Measurements from ENCODE around the gene OBSCN. TPM values are rescaled to one million over a fixed set of nuclear protein-coding genes. Genes with fewer than 3 reads are reported as not detected.

OBSCN gene
- total RNA-seq, 1 donor from 2014 or later: 39.4 TPM

DNA sequence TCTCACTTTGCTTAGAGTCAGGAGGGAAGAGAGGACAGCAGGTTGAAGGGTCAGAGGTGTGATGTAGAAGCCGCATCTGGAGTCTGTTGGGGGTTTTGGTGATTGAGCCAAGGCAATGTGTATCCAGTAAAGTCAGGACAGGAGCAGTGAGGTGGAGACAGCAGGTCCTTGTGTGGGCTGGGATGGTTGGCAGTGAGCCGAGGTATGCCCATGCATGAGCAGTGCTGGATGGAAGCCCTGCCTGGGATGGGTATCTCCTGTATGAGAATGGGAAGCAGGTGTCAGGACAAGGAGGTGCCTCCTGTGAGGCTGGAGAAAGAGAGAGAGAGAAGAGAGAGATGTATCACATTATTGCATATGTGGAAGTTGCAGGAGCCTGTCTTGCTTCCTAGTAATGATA is 90.0 kb downstream of the OBSCN start:
- peaks cover 12% of the 10 kb centered on the region for H3K9me3 ChIP-seq
- no peak overlapping the region for H3K27ac ChIP-seq
- no peak overlapping the region for H3K4me3 ChIP-seq
- DNase-seq (no peak), ATAC-seq (no peak)
- no peaks in the 10 kb centered on the region for H3K4me1 ChIP-seq
- intact Hi-C loops (cut with DNase I): no loop called here
- no peaks in the 10 kb centered on the region for H3K36me3 ChIP-seq
- no peaks in the 10 kb centered on the region for H3K27me3 ChIP-seq
- TF ChIP-seq, protein P1, sequence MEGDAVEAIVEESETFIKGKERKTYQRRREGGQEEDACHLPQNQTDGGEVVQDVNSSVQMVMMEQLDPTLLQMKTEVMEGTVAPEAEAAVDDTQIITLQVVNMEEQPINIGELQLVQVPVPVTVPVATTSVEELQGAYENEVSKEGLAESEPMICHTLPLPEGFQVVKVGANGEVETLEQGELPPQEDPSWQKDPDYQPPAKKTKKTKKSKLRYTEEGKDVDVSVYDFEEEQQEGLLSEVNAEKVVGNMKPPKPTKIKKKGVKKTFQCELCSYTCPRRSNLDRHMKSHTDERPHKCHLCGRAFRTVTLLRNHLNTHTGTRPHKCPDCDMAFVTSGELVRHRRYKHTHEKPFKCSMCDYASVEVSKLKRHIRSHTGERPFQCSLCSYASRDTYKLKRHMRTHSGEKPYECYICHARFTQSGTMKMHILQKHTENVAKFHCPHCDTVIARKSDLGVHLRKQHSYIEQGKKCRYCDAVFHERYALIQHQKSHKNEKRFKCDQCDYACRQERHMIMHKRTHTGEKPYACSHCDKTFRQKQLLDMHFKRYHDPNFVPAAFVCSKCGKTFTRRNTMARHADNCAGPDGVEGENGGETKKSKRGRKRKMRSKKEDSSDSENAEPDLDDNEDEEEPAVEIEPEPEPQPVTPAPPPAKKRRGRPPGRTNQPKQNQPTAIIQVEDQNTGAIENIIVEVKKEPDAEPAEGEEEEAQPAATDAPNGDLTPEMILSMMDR (IDR thresholded peaks at IDR 0.05): no peak

- Histone ChIP-seq H3K4me3 (no peak overlapping the region), H3K36me3 (no peaks in the 10 kb centered on the region), H3K27me3 (no peaks in the 10 kb centered on the region), H3K4me1 (no peaks in the 10 kb centered on the region), H3K27ac (no peak overlapping the region), H3K9me3 (peaks cover 12% of the 10 kb centered on the region)
- intact Hi-C loops (cut with DNase I): no loop called here
- DNase-seq: peak; percentile 40
- TF ChIP-seq, protein P1 (IDR thresholded peaks at IDR 0.05): no peak
- ATAC-seq: no peak
These were observed 90.6 kb downstream of the OBSCN start for GRCh38 chr1:228298471-228298870.

- no peaks in the 10 kb centered on the region for H3K27me3 ChIP-seq
- no peak overlapping the region for H3K4me3 ChIP-seq
- TF ChIP-seq, protein P1 (IDR thresholded peaks at IDR 0.05): no peak
- intact Hi-C loops (cut with DNase I): no loop called here
- H3K4me1 ChIP-seq: no peaks in the 10 kb centered on the region
- ATAC-seq (no peak), DNase-seq (peak; percentile 32)
- no peaks in the 10 kb centered on the region for H3K36me3 ChIP-seq
- peaks cover 12% of the 10 kb centered on the region for H3K9me3 ChIP-seq
- H3K27ac ChIP-seq: no peak overlapping the region
These were observed 91.4 kb downstream of the OBSCN start for GRCh38 chr1:228299211-228299610.

- no peaks in the 10 kb centered on the region for H3K4me1 ChIP-seq
- no peaks in the 10 kb centered on the region for H3K27me3 ChIP-seq
- no peak overlapping the region for H3K27ac ChIP-seq
- H3K9me3 ChIP-seq: peaks cover 12% of the 10 kb centered on the region
- no peak for ATAC-seq
- H3K4me3 ChIP-seq: no peak overlapping the region
- TF ChIP-seq, protein P1 (IDR thresholded peaks at IDR 0.05): no peak
- peak; percentile 42 for DNase-seq
- no peaks in the 10 kb centered on the region for H3K36me3 ChIP-seq
- intact Hi-C loops (cut with DNase I): no loop called here
These were observed 92.1 kb downstream of the OBSCN start for GRCh38 chr1:228299901-228300300.

- Histone ChIP-seq H3K36me3 (no peaks in the 10 kb centered on the region), H3K9me3 (peaks cover 12% of the 10 kb centered on the region), H3K27me3 (no peaks in the 10 kb centered on the region), H3K4me1 (no peaks in the 10 kb centered on the region), H3K27ac (no peak overlapping the region), H3K4me3 (no peak overlapping the region)
- intact Hi-C loops (cut with DNase I): no loop called here
- DNase-seq (no peak), ATAC-seq (no peak)
- TF ChIP-seq, protein P1 (IDR thresholded peaks at IDR 0.05): no peak
These were observed 94.2 kb downstream of the OBSCN start for GRCh38 chr1:228302086-228302485.

- Histone ChIP-seq H3K9me3 (peaks cover 12% of the 10 kb centered on the region), H3K27me3 (no peaks in the 10 kb centered on the region), H3K27ac (no peak overlapping the region), H3K4me3 (no peak overlapping the region), H3K4me1 (no peaks in the 10 kb centered on the region), H3K36me3 (no peaks in the 10 kb centered on the region)
- TF ChIP-seq, protein P1 (IDR thresholded peaks at IDR 0.05): no peak
- DNase-seq (no peak), ATAC-seq (no peak)
- intact Hi-C loops (cut with DNase I): no loop called here
These were observed 95.8 kb downstream of the OBSCN start for GRCh38 chr1:228303596-228303995.
